ENCODE data around the gene CCDC194. TPM values are rescaled to one million over a fixed set of nuclear protein-coding genes. Genes with fewer than 3 reads are reported as not detected.
A peak's percentile ranks its signal among the peaks of the same experiment; 100 is the strongest.

Gene CCDC194
- total and polyA plus RNA-seq, 2 of the 13 experiments (the other 11 are each of a cell fraction or from before 2014, with no cell fraction given): 0.13 to 0.21 TPM

DNA sequence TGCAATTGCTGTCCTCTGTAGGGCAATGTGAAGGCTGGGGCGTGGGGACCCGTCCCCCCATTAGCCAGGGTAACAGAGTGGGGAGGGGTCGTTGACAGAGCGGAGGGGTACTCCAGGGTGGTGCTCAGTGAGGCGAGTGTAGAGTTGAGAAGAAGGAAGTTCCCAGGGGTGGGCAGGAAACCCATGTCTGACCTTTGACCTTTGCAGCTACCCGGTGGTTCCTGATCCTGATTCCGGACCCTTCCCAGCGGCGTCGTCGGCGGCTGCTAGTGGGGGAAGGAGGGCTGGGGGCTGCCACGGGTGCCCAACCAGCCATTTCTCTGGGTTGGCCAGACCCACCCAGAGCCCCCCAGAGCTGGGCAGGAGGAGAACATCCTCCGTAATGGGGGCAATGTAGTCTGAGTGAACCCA lies 14.8 kb downstream of the CCDC194 start (continued):
- no peak for TF ChIP-seq HMGXB3 (CRISPR knock-in tag; IDR thresholded peaks at IDR 0.05; ENCODE audit: borderline replicate concordance)
- TF ChIP-seq ZNF605 (CRISPR knock-in tag; IDR thresholded peaks at IDR 0.05): no peak
- TF ChIP-seq, protein P1, sequence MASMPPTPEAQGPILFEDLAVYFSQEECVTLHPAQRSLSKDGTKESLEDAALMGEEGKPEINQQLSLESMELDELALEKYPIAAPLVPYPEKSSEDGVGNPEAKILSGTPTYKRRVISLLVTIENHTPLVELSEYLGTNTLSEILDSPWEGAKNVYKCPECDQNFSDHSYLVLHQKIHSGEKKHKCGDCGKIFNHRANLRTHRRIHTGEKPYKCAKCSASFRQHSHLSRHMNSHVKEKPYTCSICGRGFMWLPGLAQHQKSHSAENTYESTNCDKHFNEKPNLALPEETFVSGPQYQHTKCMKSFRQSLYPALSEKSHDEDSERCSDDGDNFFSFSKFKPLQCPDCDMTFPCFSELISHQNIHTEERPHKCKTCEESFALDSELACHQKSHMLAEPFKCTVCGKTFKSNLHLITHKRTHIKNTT (CRISPR knock-in tag; IDR thresholded peaks at IDR 0.05): no peak
- no peak for TF ChIP-seq ZNF224 (CRISPR knock-in tag; IDR thresholded peaks at IDR 0.05)
- TF ChIP-seq SAFB2 (CRISPR knock-in tag; IDR thresholded peaks at IDR 0.05; ENCODE audit: borderline replicate concordance, low read depth): no peak
- TF ChIP-seq, protein P2, sequence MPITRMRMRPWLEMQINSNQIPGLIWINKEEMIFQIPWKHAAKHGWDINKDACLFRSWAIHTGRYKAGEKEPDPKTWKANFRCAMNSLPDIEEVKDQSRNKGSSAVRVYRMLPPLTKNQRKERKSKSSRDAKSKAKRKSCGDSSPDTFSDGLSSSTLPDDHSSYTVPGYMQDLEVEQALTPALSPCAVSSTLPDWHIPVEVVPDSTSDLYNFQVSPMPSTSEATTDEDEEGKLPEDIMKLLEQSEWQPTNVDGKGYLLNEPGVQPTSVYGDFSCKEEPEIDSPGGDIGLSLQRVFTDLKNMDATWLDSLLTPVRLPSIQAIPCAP (CRISPR knock-in tag; IDR thresholded peaks at IDR 0.05; ENCODE audit: low read depth): no peak
- no peak for TF ChIP-seq PRPF4 (IDR thresholded peaks at IDR 0.05; ENCODE audit: low read depth, low read length, poor library complexity, severe bottlenecking)
- TF ChIP-seq ZNF781 (CRISPR knock-in tag; IDR thresholded peaks at IDR 0.05; ENCODE audit: borderline replicate concordance, not compliant biosample characterization): no peak
- no peak for TF ChIP-seq KLF9 (CRISPR knock-in tag; IDR thresholded peaks at IDR 0.05; ENCODE audit: low read depth)
- TF ChIP-seq SMYD3 (CRISPR knock-in tag; IDR thresholded peaks at IDR 0.05): no peak
- TF ChIP-seq BRD4 (CRISPR knock-in tag; IDR thresholded peaks at IDR 0.05): no peak
- no peak for TF ChIP-seq XRCC5 (optimal IDR thresholded peaks at IDR 0.05; ENCODE audit: low read length)
- TF ChIP-seq NR1H2 (CRISPR knock-in tag; IDR thresholded peaks at IDR 0.05; ENCODE audit: borderline replicate concordance, low read depth): no peak
- no peak for TF ChIP-seq BORCS8-MEF2B (CRISPR knock-in tag; IDR thresholded peaks at IDR 0.05)
- TF ChIP-seq SP4 (CRISPR knock-in tag; IDR thresholded peaks at IDR 0.05): no peak
- TF ChIP-seq ZNF660 (CRISPR knock-in tag; IDR thresholded peaks at IDR 0.05; ENCODE audit: borderline replicate concordance, low read depth): no peak
- no peak for TF ChIP-seq ZNF556 (CRISPR knock-in tag; IDR thresholded peaks at IDR 0.05; ENCODE audit: borderline replicate concordance)
- no peak for TF ChIP-seq HOXA9 (CRISPR knock-in tag; IDR thresholded peaks at IDR 0.05; ENCODE audit: borderline replicate concordance)
- no peak for TF ChIP-seq ZMYM3 (CRISPR knock-in tag; IDR thresholded peaks at IDR 0.05)
- 0 out of 2 replicates have a peak, but pooled peaks have one; percentile 53 for TF ChIP-seq ZNF263 (CRISPR knock-in tag; IDR thresholded peaks at IDR 0.05)
- TF ChIP-seq PREB (CRISPR knock-in tag; IDR thresholded peaks at IDR 0.05): no peak
- TF ChIP-seq ZNF180 (CRISPR knock-in tag; IDR thresholded peaks at IDR 0.05; ENCODE audit: borderline replicate concordance, low read depth): no peak
- TF ChIP-seq ZNF619 (CRISPR knock-in tag; IDR thresholded peaks at IDR 0.05): no peak
- no peak for TF ChIP-seq ZFP62 (CRISPR knock-in tag; IDR thresholded peaks at IDR 0.05)
- TF ChIP-seq CENPT (CRISPR knock-in tag; IDR thresholded peaks at IDR 0.05; ENCODE audit: low read depth): no peak
